ENCODE results near the gene TUSC1.

GRCh38 chr9:25658571-25658970 is 19.7 kb downstream of the TUSC1 start:
- TF ChIP-seq POLR2AphosphoS5 (IDR thresholded peaks at IDR 0.05; ENCODE audit: low read depth, low read length), result no peak
- TF ChIP-seq CTCF (IDR thresholded peaks at IDR 0.05), result no peak

Measured in Panc1 (cell line).